GM21526 (cell line): ENCODE data around the gene SLCO1B1.

Experiments used
- ATAC-seq: cut with Tn5 transposase; IDR thresholded peaks from one replicate; pipeline ENCODE4 v1.9.1; 2021; ENCODE audit warnings: moderate library complexity; ENCODE audit not compliant: unreplicated experiment, low FRiP score

The SLCO1B1 gene

DNA sequence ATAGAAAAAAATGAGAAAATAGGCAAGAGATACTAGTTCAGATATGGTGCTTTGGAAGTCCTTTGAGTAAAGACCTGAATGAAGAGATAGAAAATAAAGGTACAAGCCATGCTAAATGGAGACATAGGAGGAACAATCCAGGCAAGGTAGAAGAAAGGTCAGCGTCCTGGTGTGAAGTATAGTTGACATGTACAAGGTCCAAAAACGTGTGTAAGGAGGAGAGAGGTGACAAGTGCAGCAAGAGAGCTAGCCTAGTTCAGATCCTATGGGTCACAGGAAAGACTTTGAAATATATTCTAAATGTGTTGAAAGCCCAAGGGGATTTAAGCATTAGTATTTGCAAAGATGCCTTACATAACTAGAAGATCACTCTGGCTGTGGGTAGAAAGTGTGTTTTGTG lies 88.2 kb downstream of the SLCO1B1 start:
- no peak for ATAC-seq

DNA sequence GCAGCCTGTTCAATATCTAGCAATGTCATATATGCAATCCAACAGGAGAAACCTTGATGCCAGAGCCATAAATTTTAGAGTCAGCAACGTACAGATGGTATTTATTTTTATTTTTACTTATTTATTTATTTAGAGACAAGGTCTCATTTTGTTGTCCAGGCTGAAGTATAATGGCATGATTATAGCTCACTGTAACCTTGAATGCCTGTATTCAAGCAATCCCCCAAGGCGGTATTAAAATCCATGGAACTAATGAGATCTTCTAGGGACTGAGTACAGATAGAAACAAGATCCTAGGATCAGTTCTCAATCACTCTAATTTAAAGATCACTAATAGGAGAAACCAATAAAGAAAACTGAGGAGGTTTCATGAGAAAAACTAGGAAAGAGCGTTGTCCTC lies 89.3 kb downstream of the SLCO1B1 start:
- no peak for ATAC-seq

DNA sequence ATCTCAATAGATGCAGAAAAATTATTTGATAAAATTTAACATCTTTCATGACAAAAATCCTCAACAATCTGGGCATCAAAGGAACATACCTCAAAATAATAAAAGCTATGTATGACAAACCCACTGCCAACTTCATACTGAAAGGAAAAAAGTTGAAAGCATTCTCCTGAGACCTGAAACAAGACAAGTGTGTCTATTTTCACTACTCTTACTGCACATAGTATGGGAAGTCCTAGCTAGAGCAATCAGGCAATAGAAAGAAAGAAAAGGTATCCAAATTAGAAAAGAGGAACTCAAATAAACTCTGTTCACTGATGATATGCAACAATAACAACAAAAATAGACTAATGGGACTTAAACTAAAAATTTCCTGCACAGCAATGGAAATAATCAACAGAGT lies 90.1 kb downstream of the SLCO1B1 start:
- no peak for ATAC-seq

- ATAC-seq, result no peak
Measured at GRCh38 chr12:21221778-21222177, 90.8 kb downstream of the SLCO1B1 start.

- no peak for ATAC-seq
Measured at GRCh38 chr12:21223930-21224329, 92.9 kb downstream of the SLCO1B1 start.

GRCh38 chr12:21234395-21234794 lies 103.4 kb downstream of the SLCO1B1 start:
- ATAC-seq, result no peak

GRCh38 chr12:21239866-21240265 lies 108.9 kb downstream of the SLCO1B1 start:
- ATAC-seq, result no peak

GRCh38 chr12:21248679-21249078 lies 117.7 kb downstream of the SLCO1B1 start:
- ATAC-seq, result no peak

GRCh38 chr12:21252070-21252469 lies 121.1 kb downstream of the SLCO1B1 start:
- no peak for ATAC-seq

GRCh38 chr12:21257172-21257571 lies 126.2 kb downstream of the SLCO1B1 start:
- no peak for ATAC-seq

DNA sequence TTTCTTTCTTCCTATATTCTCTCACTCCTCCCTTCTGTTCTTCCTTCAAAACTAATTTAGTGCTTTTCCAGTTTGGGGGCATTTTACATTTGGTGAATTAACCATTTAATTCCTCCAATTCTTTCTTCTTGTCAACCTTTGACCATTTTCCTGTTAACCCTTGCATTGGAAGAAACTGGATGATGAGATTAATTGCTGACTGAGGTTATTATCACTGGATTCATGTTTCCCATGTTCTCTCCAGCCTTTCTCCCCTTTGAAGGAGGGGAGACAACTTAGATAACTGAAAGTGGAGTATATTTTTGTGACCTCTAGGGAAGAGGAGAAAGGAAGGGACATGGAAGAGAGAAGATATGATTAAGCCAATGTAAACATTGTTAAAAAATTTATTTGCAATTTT lies 133.2 kb downstream of the SLCO1B1 start:
- no peak for ATAC-seq

- ATAC-seq, result no peak
Measured at GRCh38 chr12:21265932-21266331, 134.9 kb downstream of the SLCO1B1 start.

- no peak for ATAC-seq
Measured at GRCh38 chr12:21276826-21277225, 145.8 kb downstream of the SLCO1B1 start.
